GM21723 (cell line): Measurements from ENCODE around the gene ATP6V0C.
"Not testable (repeated sequence)": the region's sequence is repeated elsewhere in the genome, so short reads cannot be mapped to it uniquely, and the experiment has no call there.

ENCODE experiments used
- ATAC-seq: cut with Tn5 transposase; IDR thresholded peaks from one replicate; pipeline ENCODE4 v1.9.1; 2021; ENCODE audit warnings: mild to moderate bottlenecking, moderate library complexity; ENCODE audit not compliant: unreplicated experiment

The ATP6V0C gene

GRCh38 chr16:2474877-2475412, 38.8 kb upstream of the ATP6V0C start, which contains the start of gene TBC1D24:
TBC1D24 (plus strand) TSS chr16:2475127; CDS start chr16:2496149, 21,022 bp downstream.
- peak; percentile 48 for ATAC-seq

GRCh38 chr16:2475413-2476344, 38.1 kb upstream of the ATP6V0C start:
- ATAC-seq, result no peak

- ATAC-seq, result no peak
These were observed 37.4 kb upstream of the ATP6V0C start for GRCh38 chr16:2476345-2476720.

- no peak for ATAC-seq
These were observed 37.0 kb upstream of the ATP6V0C start for GRCh38 chr16:2476741-2477140.

- no peak for ATAC-seq
These were observed 36.4 kb upstream of the ATP6V0C start for GRCh38 chr16:2477327-2477726.

GRCh38 chr16:2478279-2478678, 35.5 kb upstream of the ATP6V0C start:
- ATAC-seq, result no peak

GRCh38 chr16:2479996-2480395, 33.8 kb upstream of the ATP6V0C start:
- ATAC-seq, result not testable (repeated sequence)

- ATAC-seq, result no peak
These were observed 32.8 kb upstream of the ATP6V0C start for GRCh38 chr16:2480948-2481347.

- ATAC-seq, result no peak
These were observed 32.1 kb upstream of the ATP6V0C start for GRCh38 chr16:2481676-2482075.

GRCh38 chr16:2482249-2482648, 31.5 kb upstream of the ATP6V0C start:
- no peak for ATAC-seq

- no peak for ATAC-seq
These were observed 30.8 kb upstream of the ATP6V0C start for GRCh38 chr16:2482708-2483534.

GRCh38 chr16:2483939-2484897, 29.5 kb upstream of the ATP6V0C start:
- no peak for ATAC-seq

GRCh38 chr16:2484898-2485508, 28.7 kb upstream of the ATP6V0C start:
- no peak for ATAC-seq

GRCh38 chr16:2485811-2486507, 27.8 kb upstream of the ATP6V0C start:
- no peak for ATAC-seq

GRCh38 chr16:2486645-2487516, 26.9 kb upstream of the ATP6V0C start:
- peak; percentile 75 for ATAC-seq

- ATAC-seq, result no peak
These were observed 26.3 kb upstream of the ATP6V0C start for GRCh38 chr16:2487517-2487842.

GRCh38 chr16:2487903-2488531, 25.7 kb upstream of the ATP6V0C start:
- ATAC-seq, result no peak

GRCh38 chr16:2489581-2489980, 24.2 kb upstream of the ATP6V0C start:
- ATAC-seq, result no peak
